Kidney (tissue), 14 donors: ENCODE results near the gene FANCI. TPM values are rescaled to one million over a fixed set of nuclear protein-coding genes. Genes with fewer than 3 reads are reported as not detected.

ENCODE experiments used
- DNase-seq, 5 donors: peaks; one replicate each; pipeline ENCODE4 v3.0.0-alpha.2; 2013 to 2020
- FAIRE-seq: peaks from 2 replicates; lab custom pipeline; 2012; peaks lifted over from hg19 to GRCh38; lab: Jason Lieb, UNC
- H3K27ac ChIP-seq, 2 donors: one replicate each; pipeline ENCODE4 v1.7.0; 2013; ENCODE audit warnings: low read depth in 2 of 2, low read length in 2 of 2, inconsistent platforms in 1 of 2
- H3K27me3 ChIP-seq: one replicate; pipeline ENCODE4 v1.7.1; 2013; ENCODE audit warnings: low read length, inconsistent platforms; ENCODE audit not compliant: control insufficient read depth, insufficient read depth
- H3K36me3 ChIP-seq, 3 donors: one replicate each; pipeline versions ENCODE4 v1.7.0 to v1.7.1; 2013; ENCODE audit warnings: low read length in 3 of 3, control low read depth in 1 of 3, inconsistent platforms in 1 of 3; ENCODE audit not compliant: insufficient read depth in 3 of 3, control insufficient read depth in 2 of 3
- H3K4me1 ChIP-seq, 3 donors: one replicate each; pipeline versions ENCODE4 v1.7.0 to v1.7.1; 2013; ENCODE audit warnings: low read length in 3 of 3, inconsistent platforms in 1 of 3, low read depth in 1 of 3; ENCODE audit not compliant: control insufficient read depth in 2 of 3, insufficient read depth in 2 of 3
- H3K4me3 ChIP-seq, 3 donors: one replicate each; pipeline versions ENCODE4 v1.7.0 to v1.8.1; 2013; ENCODE audit warnings: low read length in 3 of 3, control low read depth in 1 of 3, inconsistent platforms in 1 of 3
- H3K9ac ChIP-seq, 3 donors: one replicate each; pipeline versions ENCODE4 v1.7.0 to v1.7.1; 2013; ENCODE audit warnings: low read length in 3 of 3, control low read depth in 1 of 3, inconsistent platforms in 1 of 3
- H3K9me3 ChIP-seq, 3 donors: one replicate each; pipeline versions ENCODE4 v1.7.0 to v1.7.1; 2013; ENCODE audit warnings: low read length in 3 of 3, control low read depth in 1 of 3, inconsistent platforms in 1 of 3; ENCODE audit not compliant: control insufficient read depth in 2 of 3, insufficient read depth in 1 of 3
- intact Hi-C: fragments of 100-400 bp; cut with DNase I; formaldehyde crosslinking; loops from one replicate; pipeline ENCODE4 v1.11.1; 2022
- polyA plus RNA-seq: library from polyadenylated mRNA; stranded (reverse); fragments of 350-450 nt; fragmentation: Illumina TruSeq; extraction: RNeasy Lipid Tissue Mini Kit (QIAGEN cat#74804); gene quantifications from one replicate; pipeline ENCODE4 v1.2.3, GENCODE V29; 2014; ENCODE audit warnings: low read depth, low replicate concordance; ENCODE audit not compliant: insufficient read depth
- total RNA-seq: library from RNA; stranded (reverse); fragmentation: NEBNext Ultra II Directional; extraction: Animal tissue kit (Norgen Biotek cat#: 25700); gene quantifications from one replicate; pipeline ENCODE4 v1.2.1, GENCODE V29; 2021
- TF ChIP-seq, protein P1 (sequence below): IDR thresholded peaks from 3 replicates; pipeline ENCODE4 v1.5.1; 2012; ENCODE audit warnings: mild to moderate bottlenecking, moderate library complexity, borderline replicate concordance; ENCODE audit not compliant: insufficient read depth; ENCODE audit errors: extremely low read depth
- donor health status: control.
- donor health status: control.
- donor health status: control.
- donor health status: control.
- donor health status: control.
- donor health status: DM: yes; HTN: yes; CAD: no.
- donor health status: Normal renal cell carcinoma (clear cell type).

FANCI gene
- total and polyA plus RNA-seq, 2 donors from 2014 or later, result 2.4 to 6.6 TPM

DNA sequence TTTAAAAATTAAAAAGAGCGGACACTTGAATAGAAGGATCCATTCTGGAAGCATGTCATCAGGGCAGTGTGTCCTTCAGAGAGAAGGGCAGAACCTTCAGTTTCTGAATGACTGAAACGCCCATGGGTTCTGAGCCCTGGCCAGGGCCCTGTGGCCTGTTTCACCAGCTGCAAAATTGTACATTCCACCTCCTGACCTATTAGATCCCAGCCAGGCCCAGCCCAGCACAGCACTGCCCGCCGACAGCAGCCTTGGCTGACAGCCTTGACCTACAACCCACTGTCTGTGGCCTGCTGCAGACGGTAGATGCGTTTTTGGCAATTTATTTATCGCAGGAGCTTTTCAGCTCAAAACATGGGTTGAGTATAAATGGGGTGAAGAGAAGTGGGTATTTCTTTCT is 96.8 kb downstream of the FANCI start:
- Histone ChIP-seq H3K9ac (no peak overlapping the region), H3K4me3 (no peak overlapping the region), H3K36me3 (no peaks in the 10 kb centered on the region), H3K9me3 (no peaks in the 10 kb centered on the region), H3K27ac (no peak overlapping the region), H3K27me3 (no peaks in the 10 kb centered on the region), H3K4me1 (peaks cover 0 to 6% (median 0%) of the 10 kb centered on the region in 3 donors)
- FAIRE-seq (no peak), DNase-seq (no peak)
- TF ChIP-seq, protein P1, sequence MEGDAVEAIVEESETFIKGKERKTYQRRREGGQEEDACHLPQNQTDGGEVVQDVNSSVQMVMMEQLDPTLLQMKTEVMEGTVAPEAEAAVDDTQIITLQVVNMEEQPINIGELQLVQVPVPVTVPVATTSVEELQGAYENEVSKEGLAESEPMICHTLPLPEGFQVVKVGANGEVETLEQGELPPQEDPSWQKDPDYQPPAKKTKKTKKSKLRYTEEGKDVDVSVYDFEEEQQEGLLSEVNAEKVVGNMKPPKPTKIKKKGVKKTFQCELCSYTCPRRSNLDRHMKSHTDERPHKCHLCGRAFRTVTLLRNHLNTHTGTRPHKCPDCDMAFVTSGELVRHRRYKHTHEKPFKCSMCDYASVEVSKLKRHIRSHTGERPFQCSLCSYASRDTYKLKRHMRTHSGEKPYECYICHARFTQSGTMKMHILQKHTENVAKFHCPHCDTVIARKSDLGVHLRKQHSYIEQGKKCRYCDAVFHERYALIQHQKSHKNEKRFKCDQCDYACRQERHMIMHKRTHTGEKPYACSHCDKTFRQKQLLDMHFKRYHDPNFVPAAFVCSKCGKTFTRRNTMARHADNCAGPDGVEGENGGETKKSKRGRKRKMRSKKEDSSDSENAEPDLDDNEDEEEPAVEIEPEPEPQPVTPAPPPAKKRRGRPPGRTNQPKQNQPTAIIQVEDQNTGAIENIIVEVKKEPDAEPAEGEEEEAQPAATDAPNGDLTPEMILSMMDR, result no peak
- intact Hi-C loops, result no loop called here

GRCh38 chr15:89341316-89342005 is 97.7 kb downstream of the FANCI start:
- intact Hi-C loops, result no loop called here
- Histone ChIP-seq H3K36me3 (no peaks in the 10 kb centered on the region), H3K4me3 (no peak overlapping the region), H3K9me3 (no peaks in the 10 kb centered on the region), H3K27ac (no peak overlapping the region), H3K27me3 (no peaks in the 10 kb centered on the region), H3K9ac (no peak overlapping the region), H3K4me1 (peaks cover 0 to 4% (median 0%) of the 10 kb centered on the region in 3 donors)
- DNase-seq (peak in 4 of 5 donors; percentile 54 to 87 (median 62)), FAIRE-seq (no peak)
- TF ChIP-seq, protein P1, result no peak

DNA sequence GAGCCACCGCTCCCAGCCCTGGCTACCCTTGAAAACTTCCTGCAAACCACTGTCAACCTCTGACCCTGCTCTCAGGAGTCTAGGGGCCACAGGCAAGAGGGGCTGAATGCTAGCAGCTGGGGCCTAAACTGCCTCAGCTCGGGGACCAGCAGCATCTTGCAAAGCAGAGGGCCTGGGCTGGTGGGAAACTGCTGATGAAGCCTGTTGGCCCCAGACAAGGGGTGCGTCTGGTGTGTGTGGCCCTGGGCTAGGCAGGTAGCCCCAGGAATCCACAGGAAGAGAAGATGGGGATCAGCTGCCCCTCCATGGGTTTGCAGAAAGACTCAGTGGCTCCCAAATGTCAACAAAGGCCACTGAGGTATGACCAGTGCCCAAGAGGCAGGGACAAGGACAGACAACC is 99.1 kb downstream of the FANCI start:
- H3K4me1 ChIP-seq, result peaks cover 0 to 4% (median 0%) of the 10 kb centered on the region in 3 donors
- no peak overlapping the region for H3K9ac ChIP-seq
- H3K27me3 ChIP-seq, result no peaks in the 10 kb centered on the region
- intact Hi-C loops, result no loop called here
- FAIRE-seq (no peak), DNase-seq (no peak)
- H3K27ac ChIP-seq, result no peak overlapping the region
- H3K9me3 ChIP-seq, result no peaks in the 10 kb centered on the region
- no peaks in the 10 kb centered on the region for H3K36me3 ChIP-seq
- TF ChIP-seq, protein P1, result no peak
- H3K4me3 ChIP-seq, result no peak overlapping the region

- H3K9ac ChIP-seq, result no peak overlapping the region
- peaks cover 0 to 4% (median 0%) of the 10 kb centered on the region in 3 donors for H3K4me1 ChIP-seq
- H3K9me3 ChIP-seq, result no peaks in the 10 kb centered on the region
- DNase-seq, result no peak
- H3K36me3 ChIP-seq, result no peaks in the 10 kb centered on the region
- FAIRE-seq, result no peak
- intact Hi-C loops, result no loop called here
- no peaks in the 10 kb centered on the region for H3K27me3 ChIP-seq
- TF ChIP-seq, protein P1, result no peak
- H3K4me3 ChIP-seq, result no peak overlapping the region
- no peak overlapping the region for H3K27ac ChIP-seq
These were observed 101.5 kb downstream of the FANCI start for GRCh38 chr15:89345248-89345647.
